ENCODE results near the gene SLC2A4RG.
"Not testable (repeated sequence)": the region's sequence is repeated elsewhere in the genome, so short reads cannot be mapped to it uniquely, and the experiment has no call there.

The SLC2A4RG gene

DNA sequence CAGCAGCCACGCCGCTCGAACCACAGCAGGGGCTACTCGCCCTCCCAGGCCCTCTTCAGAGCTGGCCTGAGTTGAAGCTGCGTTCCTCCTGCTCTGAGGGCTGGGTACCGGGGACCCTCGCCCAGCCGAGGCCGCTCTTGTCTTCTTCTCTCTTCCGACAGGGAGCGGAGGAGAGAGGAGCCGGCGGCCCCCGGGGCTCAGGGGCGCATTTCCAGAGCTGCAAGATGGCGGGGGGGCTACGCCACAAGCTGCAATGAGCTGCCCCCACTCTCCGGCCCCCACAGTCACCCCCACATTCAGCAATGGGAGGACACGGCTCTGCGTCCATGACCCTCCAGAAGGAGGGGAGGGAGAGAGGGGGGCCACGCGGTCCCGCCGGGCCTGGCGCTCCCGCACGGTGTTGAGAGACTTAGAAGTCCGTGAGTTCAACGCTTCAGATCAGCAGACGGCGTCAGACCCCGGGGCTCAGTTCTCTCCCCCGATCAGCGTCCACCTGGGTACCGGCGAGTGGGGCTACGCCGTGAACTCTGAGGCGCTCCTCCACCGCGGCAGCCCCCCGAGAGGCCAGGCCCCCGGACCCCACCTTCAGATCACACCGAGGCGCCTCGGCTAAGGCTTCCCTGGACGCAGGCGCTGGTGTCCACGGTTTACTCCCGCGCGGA is 31.6 kb downstream of the SLC2A4RG start:
- H3K4me3 ChIP-seq (ENCODE audit: low read depth, low read length) = no peak overlapping the region
- TF ChIP-seq, protein P1, sequence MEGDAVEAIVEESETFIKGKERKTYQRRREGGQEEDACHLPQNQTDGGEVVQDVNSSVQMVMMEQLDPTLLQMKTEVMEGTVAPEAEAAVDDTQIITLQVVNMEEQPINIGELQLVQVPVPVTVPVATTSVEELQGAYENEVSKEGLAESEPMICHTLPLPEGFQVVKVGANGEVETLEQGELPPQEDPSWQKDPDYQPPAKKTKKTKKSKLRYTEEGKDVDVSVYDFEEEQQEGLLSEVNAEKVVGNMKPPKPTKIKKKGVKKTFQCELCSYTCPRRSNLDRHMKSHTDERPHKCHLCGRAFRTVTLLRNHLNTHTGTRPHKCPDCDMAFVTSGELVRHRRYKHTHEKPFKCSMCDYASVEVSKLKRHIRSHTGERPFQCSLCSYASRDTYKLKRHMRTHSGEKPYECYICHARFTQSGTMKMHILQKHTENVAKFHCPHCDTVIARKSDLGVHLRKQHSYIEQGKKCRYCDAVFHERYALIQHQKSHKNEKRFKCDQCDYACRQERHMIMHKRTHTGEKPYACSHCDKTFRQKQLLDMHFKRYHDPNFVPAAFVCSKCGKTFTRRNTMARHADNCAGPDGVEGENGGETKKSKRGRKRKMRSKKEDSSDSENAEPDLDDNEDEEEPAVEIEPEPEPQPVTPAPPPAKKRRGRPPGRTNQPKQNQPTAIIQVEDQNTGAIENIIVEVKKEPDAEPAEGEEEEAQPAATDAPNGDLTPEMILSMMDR (IDR thresholded peaks at IDR 0.05; ENCODE audit: insufficient read depth, low read depth, low read length, missing control alignments) = no peak
- no peak for DNase-seq (ENCODE audit: low read depth)

DNA sequence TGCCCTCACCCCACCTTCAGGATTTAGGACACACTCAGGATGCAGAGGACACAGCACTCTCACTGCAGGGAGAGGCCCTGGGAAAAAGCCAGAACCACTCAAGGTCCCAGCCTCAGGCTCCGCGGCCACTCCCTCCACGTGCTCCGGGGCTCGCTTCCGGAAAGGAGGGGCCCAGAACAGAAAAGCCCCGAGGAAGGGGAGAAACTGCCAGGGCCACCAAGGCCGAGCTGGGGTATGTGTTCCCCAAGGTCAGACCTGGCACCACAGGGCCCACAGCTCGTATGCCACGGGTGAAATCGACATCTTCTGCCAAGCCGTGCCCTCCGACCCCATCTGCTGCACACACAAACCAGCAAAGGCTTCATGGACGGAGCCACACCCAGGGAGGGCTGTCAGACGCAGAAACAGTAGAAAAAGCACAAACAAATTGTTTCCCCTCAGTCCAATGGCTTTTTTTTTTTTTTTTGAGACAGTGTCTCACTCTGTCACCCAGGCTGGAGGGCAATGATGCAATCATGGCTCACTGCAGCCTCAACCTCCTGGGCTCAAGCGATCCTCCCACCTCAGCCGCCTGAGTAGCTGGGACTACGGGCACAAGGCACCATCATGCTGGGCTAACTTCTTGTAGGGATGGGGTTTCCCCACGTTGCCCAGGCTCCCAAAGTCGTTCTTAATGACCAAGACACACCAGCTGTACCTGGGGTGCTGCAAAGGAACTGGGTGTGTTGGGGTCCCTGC is 33.4 kb downstream of the SLC2A4RG start:
- TF ChIP-seq, protein P1 (IDR thresholded peaks at IDR 0.05; ENCODE audit: insufficient read depth, low read depth, low read length, missing control alignments) = no peak
- no peak overlapping the region for H3K4me3 ChIP-seq (ENCODE audit: low read depth, low read length)
- peak; percentile 31 for DNase-seq (ENCODE audit: low read depth)

DNA sequence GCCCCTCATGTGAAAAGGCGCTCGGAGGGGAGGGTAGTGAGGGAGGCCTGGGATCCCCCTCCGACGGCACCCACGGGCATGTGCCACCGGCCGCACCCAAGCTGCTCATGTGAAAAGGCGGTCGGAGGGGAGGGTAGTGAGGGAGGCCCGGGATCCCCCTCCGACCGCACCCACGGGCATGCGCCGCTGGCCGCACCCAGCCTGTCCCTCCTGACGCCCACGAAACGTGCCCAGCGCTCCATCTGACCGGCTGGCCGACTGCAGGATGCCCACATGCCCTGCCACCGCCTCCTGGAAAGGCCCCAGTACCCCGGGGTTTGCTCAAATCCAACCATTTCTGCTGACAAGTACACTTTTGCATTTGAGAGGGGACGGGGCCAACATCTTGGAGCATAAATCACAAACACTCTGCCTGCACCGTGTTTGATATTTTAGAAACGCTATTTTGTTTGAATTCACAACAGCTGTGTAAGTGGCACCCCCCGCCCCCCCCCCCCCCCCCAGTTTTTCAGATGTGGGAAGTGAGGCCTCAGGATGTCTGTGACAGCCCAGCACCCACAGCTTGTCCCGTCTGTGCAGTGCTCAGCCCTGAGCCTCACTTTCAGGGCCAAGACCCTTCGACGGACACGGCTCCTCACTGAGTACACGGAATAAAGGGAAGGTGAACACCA is 34.1 kb downstream of the SLC2A4RG start:
- no peak overlapping the region for H3K4me3 ChIP-seq (ENCODE audit: low read depth, low read length)
- no peak for DNase-seq (ENCODE audit: low read depth)
- TF ChIP-seq, protein P1 (IDR thresholded peaks at IDR 0.05; ENCODE audit: insufficient read depth, low read depth, low read length, missing control alignments) = no peak

DNA sequence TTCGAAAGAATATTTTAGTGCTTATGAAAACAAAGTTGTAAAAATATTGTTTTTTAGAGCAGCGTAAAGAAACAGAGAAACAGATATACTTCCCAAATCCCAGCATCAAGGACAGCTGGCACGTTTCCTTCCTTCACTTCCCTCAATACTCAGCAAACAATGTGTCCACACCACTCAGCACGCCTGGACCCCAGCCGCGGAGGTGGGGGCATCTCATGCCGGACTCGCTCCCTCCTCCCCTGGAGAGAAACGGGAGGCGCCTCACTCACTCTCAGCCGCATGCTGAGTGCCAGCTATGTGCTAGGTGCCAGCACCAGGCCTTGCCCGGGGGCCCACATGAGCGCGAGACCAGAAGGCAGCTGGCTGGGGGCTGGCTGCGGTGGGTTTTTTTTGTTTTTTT is 34.7 kb downstream of the SLC2A4RG start:
- TF ChIP-seq, protein P1 (IDR thresholded peaks at IDR 0.05; ENCODE audit: insufficient read depth, low read depth, low read length, missing control alignments) = no peak
- no peak for DNase-seq (ENCODE audit: low read depth)
- H3K4me3 ChIP-seq (ENCODE audit: low read depth, low read length) = no peak overlapping the region

DNA sequence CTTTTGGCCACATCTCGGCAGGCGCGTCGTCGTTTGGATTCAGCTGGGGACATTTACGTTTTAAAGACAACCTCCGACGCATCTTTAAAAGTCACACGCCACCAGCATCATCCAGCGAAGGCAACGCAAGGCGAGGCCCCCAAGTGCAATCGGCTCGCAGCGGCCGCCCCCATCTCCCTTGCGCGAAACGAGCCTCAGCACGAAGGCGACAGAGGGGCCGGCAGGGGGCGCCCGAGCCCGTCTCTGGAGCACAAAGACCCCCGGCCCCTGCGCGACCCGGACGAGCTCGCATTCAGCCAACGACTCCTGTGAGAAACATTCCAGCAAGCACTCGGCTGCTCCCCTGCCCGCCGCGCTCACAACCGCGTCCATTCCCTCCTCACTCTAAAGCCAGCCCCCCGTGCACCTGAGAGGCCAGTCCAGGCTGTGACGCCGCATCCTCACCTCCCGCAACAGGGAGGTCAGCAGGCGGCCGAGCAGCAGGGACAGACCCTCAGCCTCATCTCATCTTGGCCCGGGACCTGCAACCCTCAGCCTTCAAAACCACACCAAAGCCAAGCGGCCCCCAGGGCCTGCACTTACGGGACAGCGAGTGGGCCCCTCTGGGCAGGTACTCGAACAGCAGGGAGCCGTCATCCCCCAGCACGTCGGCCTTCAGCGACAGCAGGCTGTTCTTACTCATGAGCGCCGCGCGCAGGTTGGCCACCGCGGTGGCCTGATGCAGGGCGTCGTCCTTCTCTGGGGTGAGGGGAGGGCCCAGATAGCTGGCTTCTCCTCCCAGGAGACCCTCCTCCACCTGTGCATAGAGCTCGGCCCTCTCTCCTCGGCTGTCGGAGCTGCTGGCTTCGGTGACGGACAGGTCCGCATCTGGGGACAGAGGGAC is 35.8 kb downstream of the SLC2A4RG start:
- no peak for DNase-seq (ENCODE audit: low read depth)
- no peak overlapping the region for H3K4me3 ChIP-seq (ENCODE audit: low read depth, low read length)
- TF ChIP-seq, protein P1 (IDR thresholded peaks at IDR 0.05; ENCODE audit: insufficient read depth, low read depth, low read length, missing control alignments) = peak; percentile 18

DNA sequence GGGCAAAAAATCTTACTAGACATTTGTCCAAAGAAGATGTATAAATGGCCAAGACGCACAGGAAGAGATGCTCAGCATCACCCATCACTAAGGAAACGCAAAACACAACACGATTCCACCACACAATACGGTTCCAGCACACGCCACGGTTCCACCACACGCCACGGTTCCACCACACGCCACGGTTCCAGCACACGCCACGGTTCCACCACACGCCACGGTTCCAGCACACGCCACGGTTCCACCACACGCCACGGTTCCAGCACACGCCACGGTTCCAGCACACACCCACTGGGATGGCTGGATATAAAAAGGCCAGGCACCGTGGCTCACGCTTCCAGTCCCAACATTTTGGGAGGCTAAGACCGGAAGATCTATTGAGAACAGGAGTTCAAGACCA is 37.3 kb downstream of the SLC2A4RG start:
- H3K4me3 ChIP-seq (ENCODE audit: low read depth, low read length); DNase-seq (ENCODE audit: low read depth): not testable (repeated sequence)

All from GM12865 (cell line).